GM12878 (cell line): ENCODE results near the gene OR2AK2. TPM values are rescaled to one million over a fixed set of nuclear protein-coding genes. Genes with fewer than 3 reads are reported as not detected.

Source experiments
- CHD2 ChIP-seq: IDR thresholded peaks from 2 replicates; pipeline ENCODE4 v1.6.1; 2011; ENCODE audit warnings: low read depth, low read length, improper control_type of control experiment, borderline replicate concordance
- CUX1 ChIP-seq: IDR thresholded peaks from 2 replicates; pipeline ENCODE4 v1.6.1; 2012; ENCODE audit warnings: improper control_type of control experiment, low read depth, low read length; ENCODE audit not compliant: insufficient replicate concordance
- GABPA ChIP-seq: IDR thresholded peaks from 2 replicates; pipeline ENCODE4 v1.6.1; 2014; ENCODE audit warnings: antibody characterized with exemption, low read depth, mild to moderate bottlenecking, inconsistent platforms
- JUNB ChIP-seq: IDR thresholded peaks from 2 replicates; pipeline ENCODE4 v1.6.1; 2016; ENCODE audit warnings: antibody characterized with exemption, mild to moderate bottlenecking
- NRF1 ChIP-seq: conservative IDR thresholded peaks from 2 replicates; pipeline ENCODE4 v1.6.1; 2011; ENCODE audit warnings: mild to moderate bottlenecking, low read depth, low read length, improper control_type of control experiment
- PAX8 ChIP-seq: fragments of 450-650 bp; IDR thresholded peaks from 2 replicates; pipeline ENCODE4 v1.6.1; 2017; ENCODE audit warnings: mild to moderate bottlenecking, moderate library complexity
- PML ChIP-seq: IDR thresholded peaks from 2 replicates; pipeline ENCODE4 v1.6.1; 2012; ENCODE audit warnings: low read length, inconsistent platforms
- RFX5 ChIP-seq: IDR thresholded peaks from 2 replicates; pipeline ENCODE4 v1.6.1; 2011; ENCODE audit warnings: low read depth, low read length, improper control_type of control experiment
- SPI1 ChIP-seq: IDR thresholded peaks from 2 replicates; pipeline ENCODE4 v1.6.1; 2011; ENCODE audit warnings: low read depth, mild to moderate bottlenecking, low read length, moderate library complexity, borderline replicate concordance; ENCODE audit not compliant: insufficient read depth
- ZBED1 ChIP-seq: IDR thresholded peaks from 2 replicates; pipeline ENCODE4 v1.6.1; 2016; ENCODE audit warnings: borderline replicate concordance
- polyA plus RNA-seq, 11 experiments: library from polyadenylated mRNA; depleted of rRNA in 4 of 11; unstranded in 6 of 11; stranded (reverse) in 5 of 11; fragments of >200 nt; fragmentation: Nextera tagmentation in 4 of 11; fragmentation: Illumina TruSeq in 1 of 11; extraction: Ambion mirVana in 4 of 11; extraction: Trizol in 1 of 11; gene quantifications; 1 replicate in 1 of 11; 2 replicates in 10 of 11; pipeline versions ENCODE4 v1.2.1 to v1.2.3, GENCODE V29; 2011 to 2016; ENCODE audit warnings: inconsistent platforms in 2 of 11, missing spikeins in 2 of 11, low read depth in 1 of 11
- total RNA-seq, 4 experiments: library from RNA; depleted of rRNA in 3 of 4; stranded (reverse); fragments of >200 nt in 3 of 4; fragmentation: Illumina TruSeq in 1 of 4; extraction: Trizol in 1 of 4; gene quantifications; 2 replicates each; pipeline versions ENCODE4 v1.2.1 to v1.2.3, GENCODE V29; 2013 to 2021
- TF ChIP-seq, protein P1 (sequence below): fragments of 450-650 bp; IDR thresholded peaks from 2 replicates; pipeline ENCODE4 v1.6.1; 2017; ENCODE audit warnings: mild to moderate bottlenecking, moderate library complexity
- TF ChIP-seq, protein P2 (sequence below): IDR thresholded peaks from 2 replicates; pipeline ENCODE4 v1.6.1; 2012; ENCODE audit warnings: mild to moderate bottlenecking, low read depth, low read length

The OR2AK2 gene
- total and polyA plus RNA-seq, 10 of the 15 experiments (the other 5 are each of a cell fraction or from before 2014, with no cell fraction given) = 0.11 to 0.13 TPM; not detected in 8

DNA sequence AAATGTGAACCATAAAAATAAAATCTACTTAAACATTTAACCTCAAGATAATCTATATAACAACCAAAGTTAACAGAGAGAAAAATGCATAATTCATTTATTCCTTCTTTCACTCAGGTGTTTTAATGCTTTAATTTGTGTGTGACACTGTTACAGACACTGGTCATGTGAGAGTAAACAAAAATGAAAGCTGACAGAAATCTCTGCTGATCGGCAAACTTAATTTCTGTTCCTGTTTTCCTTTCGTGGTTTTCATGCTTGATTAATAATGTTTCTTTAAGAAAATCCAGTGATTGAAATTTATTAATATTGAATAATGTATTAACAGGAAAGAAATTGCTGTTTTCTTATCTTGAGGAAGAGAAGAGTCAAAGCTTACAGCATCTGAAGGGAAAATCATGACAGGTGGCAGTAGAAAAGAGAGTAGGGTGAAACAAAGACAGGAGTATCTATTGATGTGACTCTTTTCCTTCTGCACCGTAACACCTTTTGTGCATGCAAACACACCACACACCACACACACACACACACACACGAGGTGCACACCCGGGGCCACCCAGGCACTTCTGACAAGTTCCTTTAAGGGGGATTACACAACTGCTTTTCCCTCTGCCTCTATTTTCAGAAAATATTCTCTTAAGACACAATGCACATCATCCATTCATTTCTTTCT, 1.6 kb downstream of the OR2AK2 start (continued):
- no peak for TF ChIP-seq CHD2
- TF ChIP-seq, protein P1, sequence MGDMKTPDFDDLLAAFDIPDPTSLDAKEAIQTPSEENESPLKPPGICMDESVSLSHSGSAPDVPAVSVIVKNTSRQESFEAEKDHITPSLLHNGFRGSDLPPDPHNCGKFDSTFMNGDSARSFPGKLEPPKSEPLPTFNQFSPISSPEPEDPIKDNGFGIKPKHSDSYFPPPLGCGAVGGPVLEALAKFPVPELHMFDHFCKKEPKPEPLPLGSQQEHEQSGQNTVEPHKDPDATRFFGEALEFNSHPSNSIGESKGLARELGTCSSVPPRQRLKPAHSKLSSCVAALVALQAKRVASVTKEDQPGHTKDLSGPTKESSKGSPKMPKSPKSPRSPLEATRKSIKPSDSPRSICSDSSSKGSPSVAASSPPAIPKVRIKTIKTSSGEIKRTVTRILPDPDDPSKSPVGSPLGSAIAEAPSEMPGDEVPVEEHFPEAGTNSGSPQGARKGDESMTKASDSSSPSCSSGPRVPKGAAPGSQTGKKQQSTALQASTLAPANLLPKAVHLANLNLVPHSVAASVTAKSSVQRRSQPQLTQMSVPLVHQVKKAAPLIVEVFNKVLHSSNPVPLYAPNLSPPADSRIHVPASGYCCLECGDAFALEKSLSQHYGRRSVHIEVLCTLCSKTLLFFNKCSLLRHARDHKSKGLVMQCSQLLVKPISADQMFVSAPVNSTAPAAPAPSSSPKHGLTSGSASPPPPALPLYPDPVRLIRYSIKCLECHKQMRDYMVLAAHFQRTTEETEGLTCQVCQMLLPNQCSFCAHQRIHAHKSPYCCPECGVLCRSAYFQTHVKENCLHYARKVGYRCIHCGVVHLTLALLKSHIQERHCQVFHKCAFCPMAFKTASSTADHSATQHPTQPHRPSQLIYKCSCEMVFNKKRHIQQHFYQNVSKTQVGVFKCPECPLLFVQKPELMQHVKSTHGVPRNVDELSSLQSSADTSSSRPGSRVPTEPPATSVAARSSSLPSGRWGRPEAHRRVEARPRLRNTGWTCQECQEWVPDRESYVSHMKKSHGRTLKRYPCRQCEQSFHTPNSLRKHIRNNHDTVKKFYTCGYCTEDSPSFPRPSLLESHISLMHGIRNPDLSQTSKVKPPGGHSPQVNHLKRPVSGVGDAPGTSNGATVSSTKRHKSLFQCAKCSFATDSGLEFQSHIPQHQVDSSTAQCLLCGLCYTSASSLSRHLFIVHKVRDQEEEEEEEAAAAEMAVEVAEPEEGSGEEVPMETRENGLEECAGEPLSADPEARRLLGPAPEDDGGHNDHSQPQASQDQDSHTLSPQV = no peak
- no peak for TF ChIP-seq RFX5
- TF ChIP-seq ZBED1 = no peak
- peak; percentile 80 for TF ChIP-seq SPI1
- TF ChIP-seq JUNB = no peak
- no peak for TF ChIP-seq PAX8
- TF ChIP-seq, protein P2, sequence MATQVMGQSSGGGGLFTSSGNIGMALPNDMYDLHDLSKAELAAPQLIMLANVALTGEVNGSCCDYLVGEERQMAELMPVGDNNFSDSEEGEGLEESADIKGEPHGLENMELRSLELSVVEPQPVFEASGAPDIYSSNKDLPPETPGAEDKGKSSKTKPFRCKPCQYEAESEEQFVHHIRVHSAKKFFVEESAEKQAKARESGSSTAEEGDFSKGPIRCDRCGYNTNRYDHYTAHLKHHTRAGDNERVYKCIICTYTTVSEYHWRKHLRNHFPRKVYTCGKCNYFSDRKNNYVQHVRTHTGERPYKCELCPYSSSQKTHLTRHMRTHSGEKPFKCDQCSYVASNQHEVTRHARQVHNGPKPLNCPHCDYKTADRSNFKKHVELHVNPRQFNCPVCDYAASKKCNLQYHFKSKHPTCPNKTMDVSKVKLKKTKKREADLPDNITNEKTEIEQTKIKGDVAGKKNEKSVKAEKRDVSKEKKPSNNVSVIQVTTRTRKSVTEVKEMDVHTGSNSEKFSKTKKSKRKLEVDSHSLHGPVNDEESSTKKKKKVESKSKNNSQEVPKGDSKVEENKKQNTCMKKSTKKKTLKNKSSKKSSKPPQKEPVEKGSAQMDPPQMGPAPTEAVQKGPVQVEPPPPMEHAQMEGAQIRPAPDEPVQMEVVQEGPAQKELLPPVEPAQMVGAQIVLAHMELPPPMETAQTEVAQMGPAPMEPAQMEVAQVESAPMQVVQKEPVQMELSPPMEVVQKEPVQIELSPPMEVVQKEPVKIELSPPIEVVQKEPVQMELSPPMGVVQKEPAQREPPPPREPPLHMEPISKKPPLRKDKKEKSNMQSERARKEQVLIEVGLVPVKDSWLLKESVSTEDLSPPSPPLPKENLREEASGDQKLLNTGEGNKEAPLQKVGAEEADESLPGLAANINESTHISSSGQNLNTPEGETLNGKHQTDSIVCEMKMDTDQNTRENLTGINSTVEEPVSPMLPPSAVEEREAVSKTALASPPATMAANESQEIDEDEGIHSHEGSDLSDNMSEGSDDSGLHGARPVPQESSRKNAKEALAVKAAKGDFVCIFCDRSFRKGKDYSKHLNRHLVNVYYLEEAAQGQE = no peak
- 0 out of 2 replicates have a peak, but pooled peaks have one; percentile 17 for TF ChIP-seq GABPA
- TF ChIP-seq CUX1 = peak; percentile 46
- no peak for TF ChIP-seq PML
- no peak for TF ChIP-seq NRF1
- TF ChIP-seq, all 136 proteins: peak for 7
